22Rv1 (cell line): ENCODE measurements around the gene TNRC6C.

Experiments
- ZFX ChIP-seq: fragments of 450-650 bp; IDR thresholded peaks from 2 replicates; pipeline ENCODE4 v1.6.1; 2017; ENCODE audit warnings: antibody characterized with exemption, borderline replicate concordance
- TF ChIP-seq, protein P1 (sequence below): fragments of 450-650 bp; IDR thresholded peaks from 2 replicates; pipeline ENCODE4 v1.5.1; 2017; ENCODE audit warnings: mild to moderate bottlenecking

GRCh38 chr17:78129351-78130089, 171.0 kb downstream of the TNRC6C start:
- TF ChIP-seq, protein P1, sequence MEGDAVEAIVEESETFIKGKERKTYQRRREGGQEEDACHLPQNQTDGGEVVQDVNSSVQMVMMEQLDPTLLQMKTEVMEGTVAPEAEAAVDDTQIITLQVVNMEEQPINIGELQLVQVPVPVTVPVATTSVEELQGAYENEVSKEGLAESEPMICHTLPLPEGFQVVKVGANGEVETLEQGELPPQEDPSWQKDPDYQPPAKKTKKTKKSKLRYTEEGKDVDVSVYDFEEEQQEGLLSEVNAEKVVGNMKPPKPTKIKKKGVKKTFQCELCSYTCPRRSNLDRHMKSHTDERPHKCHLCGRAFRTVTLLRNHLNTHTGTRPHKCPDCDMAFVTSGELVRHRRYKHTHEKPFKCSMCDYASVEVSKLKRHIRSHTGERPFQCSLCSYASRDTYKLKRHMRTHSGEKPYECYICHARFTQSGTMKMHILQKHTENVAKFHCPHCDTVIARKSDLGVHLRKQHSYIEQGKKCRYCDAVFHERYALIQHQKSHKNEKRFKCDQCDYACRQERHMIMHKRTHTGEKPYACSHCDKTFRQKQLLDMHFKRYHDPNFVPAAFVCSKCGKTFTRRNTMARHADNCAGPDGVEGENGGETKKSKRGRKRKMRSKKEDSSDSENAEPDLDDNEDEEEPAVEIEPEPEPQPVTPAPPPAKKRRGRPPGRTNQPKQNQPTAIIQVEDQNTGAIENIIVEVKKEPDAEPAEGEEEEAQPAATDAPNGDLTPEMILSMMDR, result no peak
- TF ChIP-seq ZFX, result no peak
